ENCODE measurements around the gene BRSK2.

DNA sequence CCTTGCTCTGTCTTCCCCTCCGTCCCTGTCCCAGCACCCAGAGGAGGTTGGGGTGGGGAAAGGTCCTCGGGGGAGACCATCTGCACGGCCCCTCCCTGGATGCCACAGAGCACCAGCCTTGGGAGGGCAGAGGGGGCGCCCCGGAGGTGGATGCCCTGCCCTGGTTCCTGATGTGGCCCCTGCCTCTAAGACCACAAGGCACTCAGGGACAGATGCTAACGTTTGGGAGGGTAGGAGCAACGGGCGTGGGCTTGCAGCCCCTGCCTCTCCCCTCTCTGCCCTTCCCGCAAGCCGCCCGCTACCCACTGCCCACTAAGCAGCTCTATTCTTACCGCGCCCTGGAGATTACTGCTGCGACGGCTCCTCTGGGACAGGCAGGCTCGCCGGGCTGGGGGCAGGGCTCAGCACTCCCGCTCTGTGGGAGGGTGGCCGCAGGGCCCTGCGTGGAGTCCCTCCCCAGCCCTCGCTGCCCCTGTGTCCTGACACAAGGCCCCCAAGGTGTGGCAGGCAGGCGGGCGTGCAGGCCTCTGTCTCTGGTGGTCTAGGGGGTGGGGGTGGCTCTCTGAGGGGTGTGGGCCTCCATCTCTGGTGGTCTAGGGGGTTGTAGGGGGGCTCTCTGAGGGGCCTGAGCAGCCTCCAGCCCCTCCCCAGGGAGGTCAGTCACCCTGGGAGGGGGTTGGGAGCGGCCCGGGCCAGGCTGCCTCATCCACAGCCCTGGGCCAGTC, 14.9 kb downstream of the BRSK2 start:
- TF ChIP-seq, protein P1, sequence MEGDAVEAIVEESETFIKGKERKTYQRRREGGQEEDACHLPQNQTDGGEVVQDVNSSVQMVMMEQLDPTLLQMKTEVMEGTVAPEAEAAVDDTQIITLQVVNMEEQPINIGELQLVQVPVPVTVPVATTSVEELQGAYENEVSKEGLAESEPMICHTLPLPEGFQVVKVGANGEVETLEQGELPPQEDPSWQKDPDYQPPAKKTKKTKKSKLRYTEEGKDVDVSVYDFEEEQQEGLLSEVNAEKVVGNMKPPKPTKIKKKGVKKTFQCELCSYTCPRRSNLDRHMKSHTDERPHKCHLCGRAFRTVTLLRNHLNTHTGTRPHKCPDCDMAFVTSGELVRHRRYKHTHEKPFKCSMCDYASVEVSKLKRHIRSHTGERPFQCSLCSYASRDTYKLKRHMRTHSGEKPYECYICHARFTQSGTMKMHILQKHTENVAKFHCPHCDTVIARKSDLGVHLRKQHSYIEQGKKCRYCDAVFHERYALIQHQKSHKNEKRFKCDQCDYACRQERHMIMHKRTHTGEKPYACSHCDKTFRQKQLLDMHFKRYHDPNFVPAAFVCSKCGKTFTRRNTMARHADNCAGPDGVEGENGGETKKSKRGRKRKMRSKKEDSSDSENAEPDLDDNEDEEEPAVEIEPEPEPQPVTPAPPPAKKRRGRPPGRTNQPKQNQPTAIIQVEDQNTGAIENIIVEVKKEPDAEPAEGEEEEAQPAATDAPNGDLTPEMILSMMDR (IDR thresholded peaks at IDR 0.05) = no peak
- no peak for TF ChIP-seq POLR2A (IDR thresholded peaks at IDR 0.05)
- no peak for TF ChIP-seq POLR2AphosphoS5 (IDR thresholded peaks at IDR 0.05)
- TF ChIP-seq EP300 (IDR thresholded peaks at IDR 0.05) = no peak

Measured in gastroesophageal sphincter (tissue), 3 donors.